Colon (tissue), 2 donors: ENCODE data around the gene POPDC2.

ENCODE experiments used
- FAIRE-seq: peaks from 2 replicates; lab custom pipeline; 2012; peaks lifted over from hg19 to GRCh38; lab: Jason Lieb, UNC
- donor health status: control.
- donor health status: control.

The POPDC2 gene

GRCh38 chr3:119639494-119640350 is 20.7 kb downstream of the POPDC2 start:
- FAIRE-seq: no peak

GRCh38 chr3:119637679-119638477 is 22.5 kb downstream of the POPDC2 start:
- FAIRE-seq: no peak

- no peak for FAIRE-seq
Measured at GRCh38 chr3:119636891-119637611, 23.3 kb downstream of the POPDC2 start.

GRCh38 chr3:119636249-119636648 is 24.1 kb downstream of the POPDC2 start:
- FAIRE-seq: no peak

- FAIRE-seq: no peak
Measured at GRCh38 chr3:119635719-119636118, 24.7 kb downstream of the POPDC2 start.

- FAIRE-seq: no peak
Measured at GRCh38 chr3:119632829-119633228, 27.6 kb downstream of the POPDC2 start.

- FAIRE-seq: no peak
Measured at GRCh38 chr3:119632216-119632615, 28.2 kb downstream of the POPDC2 start.

DNA sequence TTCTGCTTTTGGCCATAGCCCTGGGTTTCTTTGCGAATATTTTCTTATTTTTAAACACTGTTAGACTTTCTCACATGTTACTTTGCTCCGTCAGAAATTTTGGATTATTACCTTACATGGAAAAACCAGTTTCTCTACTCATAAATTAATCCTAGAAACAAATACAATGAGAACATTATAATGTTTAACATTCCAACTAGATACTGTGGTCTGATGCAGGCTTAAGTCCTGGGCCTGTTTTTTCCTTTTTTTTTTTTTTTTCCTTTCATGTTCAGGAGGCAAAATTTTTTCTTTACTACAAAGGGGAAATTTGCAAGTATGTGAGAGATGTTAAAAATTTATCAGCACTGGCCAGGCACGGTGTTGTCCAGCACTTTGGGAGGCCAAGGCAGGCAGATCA is 28.9 kb downstream of the POPDC2 start:
- FAIRE-seq: no peak

DNA sequence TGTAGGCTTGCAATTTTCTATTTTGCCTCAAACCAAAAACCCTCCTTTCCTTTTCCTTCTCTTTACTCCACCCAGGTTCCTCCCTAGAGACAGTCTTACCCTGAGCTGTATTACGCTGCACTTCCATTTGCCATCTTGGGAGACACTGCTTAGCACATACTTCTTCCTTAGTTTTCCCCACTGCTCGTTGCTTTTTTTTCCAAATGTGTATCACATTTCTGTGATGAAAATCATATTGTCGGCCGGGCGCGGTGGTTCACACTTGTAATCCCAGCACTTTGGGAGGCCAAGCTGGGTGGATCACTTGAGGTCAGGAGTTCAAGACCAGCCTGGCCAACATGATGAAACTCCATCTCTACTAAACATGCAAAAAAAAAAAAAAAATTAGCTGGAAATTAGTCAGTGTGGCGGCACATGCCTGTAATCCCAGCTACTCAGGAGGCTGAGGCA is 29.5 kb downstream of the POPDC2 start:
- no peak for FAIRE-seq

DNA sequence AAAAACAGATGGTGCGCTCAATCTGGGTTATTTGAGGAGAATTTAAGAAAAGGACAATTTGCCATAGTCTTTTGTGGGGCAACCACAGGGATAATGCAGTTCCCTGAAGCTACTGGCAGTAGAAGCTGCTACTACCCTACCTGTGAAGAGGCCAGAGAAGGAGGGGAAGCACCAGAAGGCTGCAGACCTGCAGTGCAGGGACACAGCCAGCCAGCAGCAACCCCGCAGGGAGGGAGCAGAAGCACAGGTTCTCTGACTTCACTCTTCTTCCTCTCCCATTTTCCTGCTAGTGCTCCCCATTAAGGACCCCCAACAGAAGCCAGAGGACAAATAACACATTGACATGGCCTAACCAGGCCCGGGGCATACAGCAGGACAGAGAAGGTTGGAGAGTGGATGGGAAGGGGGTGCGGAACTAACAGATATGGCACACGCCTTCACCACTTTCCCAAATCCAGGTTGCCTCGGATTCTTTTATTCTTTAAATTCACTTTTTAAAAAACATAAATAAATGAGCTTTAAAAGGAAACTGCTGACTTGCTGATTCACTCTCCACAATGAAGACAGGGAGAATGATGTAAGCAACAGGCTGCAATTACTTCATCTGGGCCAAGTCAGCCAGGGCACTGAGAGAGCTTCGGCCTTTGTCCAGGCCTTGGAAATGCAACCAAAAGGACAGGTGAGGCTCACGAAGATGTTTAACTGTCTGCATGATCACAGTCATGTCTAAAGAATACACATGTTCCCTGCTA is 30.1 kb downstream of the POPDC2 start:
- no peak for FAIRE-seq

DNA sequence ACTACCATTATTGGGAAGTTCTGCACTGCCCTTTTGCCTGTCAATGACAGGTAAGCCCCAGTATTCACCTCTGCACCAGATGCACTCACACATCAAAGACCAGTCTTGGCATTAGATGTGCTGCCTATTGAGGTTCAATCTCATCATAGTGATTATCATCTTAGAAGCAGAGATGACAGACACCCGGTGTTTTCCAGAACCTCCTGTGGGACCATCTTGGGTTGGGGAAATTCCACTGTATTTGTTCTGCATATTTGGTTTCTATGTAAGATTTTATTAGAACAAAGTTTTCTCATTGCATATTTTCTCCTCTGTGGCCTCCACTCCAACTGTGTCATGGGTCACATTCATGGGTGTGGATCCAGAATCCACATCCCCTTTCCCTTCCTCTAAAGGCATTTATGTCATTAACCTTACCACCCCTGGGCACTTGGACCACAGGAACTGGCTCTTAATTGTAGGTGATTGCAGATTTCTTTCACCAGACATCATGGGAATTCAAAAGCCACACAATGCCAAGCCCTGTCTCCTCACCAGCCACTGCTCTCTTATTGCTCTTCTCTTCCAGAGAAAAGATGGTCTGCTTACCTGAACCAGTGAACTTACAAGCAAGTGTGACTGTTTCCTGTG is 31.5 kb downstream of the POPDC2 start:
- no peak for FAIRE-seq

GRCh38 chr3:119628390-119628789 is 32.0 kb downstream of the POPDC2 start:
- FAIRE-seq: no peak

DNA sequence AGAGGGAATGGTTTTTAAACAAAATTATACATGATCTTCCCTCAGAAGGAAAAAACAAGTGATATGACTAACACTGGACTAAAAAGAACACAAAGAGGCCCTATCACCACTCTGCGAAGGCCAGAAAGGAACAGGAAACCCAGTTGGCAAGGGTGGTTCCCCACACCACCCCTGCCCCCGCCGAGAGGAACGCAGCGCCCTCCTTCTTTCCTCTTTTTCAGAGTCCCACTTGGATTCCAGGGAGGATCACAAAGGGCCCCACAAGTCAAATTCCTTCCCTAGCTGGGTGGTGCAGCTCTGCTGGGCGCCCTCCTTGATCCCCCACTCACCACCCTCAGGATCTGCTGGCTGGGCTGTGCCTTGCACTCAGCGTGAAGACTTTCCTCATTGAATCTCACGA is 32.9 kb downstream of the POPDC2 start:
- no peak for FAIRE-seq

- FAIRE-seq: no peak
Measured at GRCh38 chr3:119626196-119626595, 34.2 kb downstream of the POPDC2 start.

GRCh38 chr3:119625451-119626153 is 34.8 kb downstream of the POPDC2 start:
- no peak for FAIRE-seq

GRCh38 chr3:119624002-119624720 is 36.2 kb downstream of the POPDC2 start:
- no peak for FAIRE-seq

DNA sequence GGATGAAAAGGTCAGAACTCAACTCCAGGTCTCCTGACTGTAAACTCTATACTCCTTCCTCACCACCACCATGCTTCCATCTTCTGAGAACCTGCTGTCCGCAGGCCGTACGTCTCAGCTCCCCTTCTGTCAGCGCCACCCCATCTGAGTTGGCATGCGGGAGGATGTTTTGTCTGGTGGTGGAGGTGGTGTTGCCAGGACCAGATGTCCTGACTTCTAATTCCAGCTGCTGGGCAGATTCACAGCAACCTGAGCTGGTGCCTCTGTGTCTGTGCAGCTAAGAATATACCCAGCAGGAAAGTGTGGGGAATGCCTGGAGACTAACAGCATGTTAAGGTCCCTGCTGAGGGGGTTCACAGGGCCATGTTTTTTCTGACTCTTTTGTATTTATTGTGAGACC is 39.5 kb downstream of the POPDC2 start:
- no peak for FAIRE-seq

- no peak for FAIRE-seq
Measured at GRCh38 chr3:119619094-119619493, 41.3 kb downstream of the POPDC2 start.

DNA sequence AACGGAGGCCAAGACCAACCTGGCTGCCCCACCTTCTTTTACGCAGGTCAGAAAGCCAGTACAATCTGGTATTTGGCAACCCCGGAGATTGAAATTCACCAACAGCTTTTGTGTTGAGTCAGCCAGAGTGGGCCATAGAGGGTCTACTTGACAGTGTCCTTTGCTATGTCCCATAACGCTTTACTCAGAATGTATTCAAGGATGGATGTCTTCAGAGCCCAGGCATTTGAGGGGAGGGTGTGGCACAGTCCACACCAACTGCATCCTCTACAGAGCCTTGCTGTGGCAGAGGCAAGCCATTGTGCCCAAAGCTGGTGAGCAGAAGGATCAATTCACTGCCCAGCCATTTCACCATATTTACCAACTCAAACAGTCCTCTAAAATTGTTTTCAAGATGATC is 44.3 kb downstream of the POPDC2 start:
- FAIRE-seq: no peak

GRCh38 chr3:119613872-119614271 is 46.5 kb downstream of the POPDC2 start:
- FAIRE-seq: no peak
